Measurements from ENCODE around the gene SLX9. TPM values are rescaled to one million over a fixed set of nuclear protein-coding genes. Genes with fewer than 3 reads are reported as not detected.

SLX9 gene
- total and polyA plus RNA-seq, 9 donors, result 5.6 to 24.1 (median 16.6) TPM

DNA sequence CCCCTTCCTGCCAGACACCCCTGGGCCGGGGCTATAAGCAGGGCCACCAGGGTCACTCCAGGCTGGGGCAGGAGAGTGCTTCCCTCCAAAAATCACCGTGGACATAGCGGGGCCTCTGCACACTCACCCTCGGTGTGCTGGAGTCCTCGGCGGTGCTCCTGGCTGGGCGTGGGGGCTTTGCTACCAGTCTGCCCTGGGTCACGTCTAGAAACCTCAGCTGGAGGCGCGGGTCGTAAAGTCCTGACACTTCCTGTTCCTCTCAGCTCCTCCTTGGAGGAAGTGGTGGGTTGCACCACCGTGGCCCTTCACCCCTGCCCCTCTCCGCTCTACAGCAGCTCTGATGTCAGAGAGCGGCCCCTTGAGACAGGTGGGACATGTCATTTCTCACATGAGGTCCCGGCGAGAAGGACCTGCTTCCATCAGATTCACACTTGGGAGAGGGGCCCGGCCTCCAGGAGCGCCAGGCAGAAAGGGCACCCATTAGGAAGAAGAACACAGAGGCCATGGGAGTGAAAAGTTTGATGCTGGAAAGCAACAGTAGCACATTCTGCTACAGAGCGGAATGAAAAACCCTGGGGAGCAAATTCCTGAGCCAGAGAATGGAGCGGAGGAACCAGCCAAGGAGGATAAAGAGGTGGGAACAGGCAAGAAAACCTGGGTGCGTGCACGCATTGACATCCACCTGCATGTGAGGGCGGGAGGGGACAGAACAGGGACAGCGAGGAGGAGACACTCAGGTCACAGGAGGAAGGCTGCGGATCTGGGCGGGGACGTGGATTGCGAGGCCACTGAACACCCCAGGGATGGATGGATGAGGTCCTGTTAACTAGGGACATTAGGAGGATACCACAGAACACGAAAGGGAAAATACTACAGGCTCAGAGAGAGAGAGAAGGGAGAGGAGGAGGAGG lies 18.9 kb upstream of the SLX9 start, which contains the start of gene ITGB2:
Gene ITGB2, minus strand, starts transcription at position 206 of the 911 bp plus-strand sequence. CDS start 10,117 bp downstream, outside the sequence.
- Histone ChIP-seq H3K36me3 (no peaks in the 10 kb centered on the region), H3K9me3 (no peaks in the 10 kb centered on the region), H3K27ac (no peak within 1 kb of the TSS), H3K27me3 (no peaks in the 10 kb centered on the region), H3K4me3 (no peak within 1 kb of the TSS), H3K4me1 (ENCODE audit: insufficient read depth) (no peaks in the 10 kb centered on the region)
- 50 to 61% (median 50%) methylated on average over 29 of the region's 29 CpGs for WGBS, 3 donors
- intact Hi-C loops (cut with DNase I), result no loop called here
- no peak for DNase-seq
- TF ChIP-seq, protein P1, sequence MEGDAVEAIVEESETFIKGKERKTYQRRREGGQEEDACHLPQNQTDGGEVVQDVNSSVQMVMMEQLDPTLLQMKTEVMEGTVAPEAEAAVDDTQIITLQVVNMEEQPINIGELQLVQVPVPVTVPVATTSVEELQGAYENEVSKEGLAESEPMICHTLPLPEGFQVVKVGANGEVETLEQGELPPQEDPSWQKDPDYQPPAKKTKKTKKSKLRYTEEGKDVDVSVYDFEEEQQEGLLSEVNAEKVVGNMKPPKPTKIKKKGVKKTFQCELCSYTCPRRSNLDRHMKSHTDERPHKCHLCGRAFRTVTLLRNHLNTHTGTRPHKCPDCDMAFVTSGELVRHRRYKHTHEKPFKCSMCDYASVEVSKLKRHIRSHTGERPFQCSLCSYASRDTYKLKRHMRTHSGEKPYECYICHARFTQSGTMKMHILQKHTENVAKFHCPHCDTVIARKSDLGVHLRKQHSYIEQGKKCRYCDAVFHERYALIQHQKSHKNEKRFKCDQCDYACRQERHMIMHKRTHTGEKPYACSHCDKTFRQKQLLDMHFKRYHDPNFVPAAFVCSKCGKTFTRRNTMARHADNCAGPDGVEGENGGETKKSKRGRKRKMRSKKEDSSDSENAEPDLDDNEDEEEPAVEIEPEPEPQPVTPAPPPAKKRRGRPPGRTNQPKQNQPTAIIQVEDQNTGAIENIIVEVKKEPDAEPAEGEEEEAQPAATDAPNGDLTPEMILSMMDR (IDR thresholded peaks at IDR 0.05), result no peak
- TF ChIP-seq EP300 (IDR thresholded peaks at IDR 0.05) (no peak), POLR2A (IDR thresholded peaks at IDR 0.05) (no peak)

DNA sequence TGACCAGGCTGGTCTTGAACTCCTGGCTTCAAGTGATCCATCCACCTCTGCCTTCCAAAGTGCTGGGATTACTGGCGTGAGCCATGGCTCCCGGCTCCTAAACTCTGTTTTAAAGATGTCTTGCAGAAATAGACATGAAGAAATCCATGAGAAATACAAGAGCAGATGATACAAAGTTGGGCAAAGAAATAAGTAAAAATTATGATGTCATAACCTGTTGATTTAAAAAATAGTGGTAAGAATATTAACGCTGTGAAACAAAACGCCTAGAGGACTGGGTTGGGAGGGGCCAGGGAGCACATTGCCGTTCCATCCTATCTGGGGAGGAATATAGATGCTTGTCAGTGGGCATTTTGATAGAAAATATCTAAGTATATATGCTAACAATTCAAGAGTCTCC lies 17.9 kb upstream of the SLX9 start:
- H3K27me3 ChIP-seq, result no peaks in the 10 kb centered on the region
- no peak for DNase-seq
- H3K36me3 ChIP-seq, result no peaks in the 10 kb centered on the region
- no peaks in the 10 kb centered on the region for H3K9me3 ChIP-seq
- 58 to 71% (median 59%) methylated on average over 5 of the region's 5 CpGs for WGBS, 3 donors
- intact Hi-C loops (cut with DNase I), result no loop called here
- TF ChIP-seq, protein P1 (IDR thresholded peaks at IDR 0.05), result no peak
- TF ChIP-seq POLR2A (IDR thresholded peaks at IDR 0.05) (no peak), EP300 (IDR thresholded peaks at IDR 0.05) (no peak)
- H3K4me1 ChIP-seq (ENCODE audit: insufficient read depth), result no peaks in the 10 kb centered on the region
- no peak overlapping the region for H3K4me3 ChIP-seq
- H3K27ac ChIP-seq, result no peak overlapping the region

DNA sequence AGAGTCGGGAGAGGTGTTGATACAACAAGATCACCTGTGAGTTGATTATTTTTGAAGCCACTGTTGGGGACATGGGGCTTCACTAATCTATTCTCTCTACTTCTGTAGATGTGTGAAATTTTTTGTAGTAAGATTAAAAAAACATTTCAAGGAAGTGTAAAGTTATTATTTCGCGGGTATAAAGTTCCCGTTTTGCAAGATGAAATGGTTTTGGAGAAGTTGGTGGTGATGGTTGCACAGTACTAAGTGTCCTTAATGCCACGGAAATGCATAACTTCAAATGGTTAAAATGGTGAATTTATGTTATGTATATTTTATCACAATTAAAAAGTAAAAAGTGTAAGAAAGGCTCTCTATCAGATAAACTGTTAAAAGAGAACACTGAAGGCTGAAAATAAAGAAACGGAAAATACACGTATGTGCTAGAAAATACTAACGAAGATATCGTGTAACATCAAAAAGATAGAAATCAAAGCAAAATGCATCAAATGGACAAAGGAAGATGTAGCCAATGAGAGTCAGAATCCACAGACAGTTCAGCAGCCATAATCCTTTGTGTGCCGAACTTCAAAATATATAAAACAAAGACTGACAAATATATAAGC lies 16.2 kb upstream of the SLX9 start:
- Histone ChIP-seq H3K4me1 (ENCODE audit: insufficient read depth) (no peaks in the 10 kb centered on the region), H3K36me3 (no peaks in the 10 kb centered on the region), H3K9me3 (no peaks in the 10 kb centered on the region), H3K4me3 (no peak overlapping the region), H3K27me3 (no peaks in the 10 kb centered on the region), H3K27ac (no peak overlapping the region)
- DNase-seq, result no peak
- 84 to 88% (median 87%) methylated on average over 10 of the region's 10 CpGs for WGBS, 3 donors
- intact Hi-C loops (cut with DNase I), result no loop called here
- TF ChIP-seq, protein P1 (IDR thresholded peaks at IDR 0.05), result no peak
- no peak for TF ChIP-seq POLR2A (IDR thresholded peaks at IDR 0.05)
- no peak for TF ChIP-seq EP300 (IDR thresholded peaks at IDR 0.05)

DNA sequence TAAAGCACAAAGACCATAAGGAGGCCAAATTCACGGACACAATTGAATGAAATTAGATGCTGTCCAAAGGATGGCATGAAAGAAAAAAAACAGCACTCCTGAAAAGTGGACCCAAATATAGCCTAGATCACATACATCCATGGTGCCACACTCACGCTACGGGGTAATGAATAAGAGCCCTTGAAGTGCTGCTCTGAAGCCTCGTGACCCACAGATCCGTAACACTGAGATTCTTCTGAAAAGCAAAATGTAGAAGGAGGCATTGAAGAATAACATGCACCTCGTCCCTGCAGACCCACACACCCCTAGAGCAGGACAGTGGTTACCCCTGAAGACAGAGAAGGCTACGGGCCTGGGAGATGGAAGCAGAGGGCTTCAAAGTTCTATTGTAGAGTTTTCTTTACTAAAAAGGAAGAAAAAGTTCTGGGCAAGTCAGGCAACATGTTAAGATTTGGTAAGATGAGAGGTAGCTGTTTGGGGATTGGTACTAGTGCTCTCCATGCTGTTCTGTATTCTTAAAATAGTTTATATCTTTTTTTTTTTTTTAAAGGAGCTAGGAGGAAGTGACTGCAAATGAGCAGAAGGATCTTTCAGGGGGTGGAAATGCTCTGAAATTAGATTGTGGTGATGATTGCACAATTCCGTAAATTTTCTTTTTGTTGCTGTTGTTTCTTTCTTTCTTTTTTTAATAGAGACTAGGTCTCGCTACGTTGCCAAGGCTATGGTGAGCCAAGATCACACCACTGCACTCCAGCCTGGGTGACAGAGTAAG lies 15.0 kb upstream of the SLX9 start:
- Histone ChIP-seq H3K9me3 (peaks cover 0 to 6% of the 10 kb centered on the region in 2 donors), H3K36me3 (no peaks in the 10 kb centered on the region), H3K4me1 (ENCODE audit: insufficient read depth) (no peaks in the 10 kb centered on the region), H3K27me3 (no peaks in the 10 kb centered on the region), H3K27ac (no peak overlapping the region), H3K4me3 (no peak overlapping the region)
- DNase-seq, result no peak
- WGBS, 3 donors, result 61 to 68% (median 61%) methylated on average over 10 of the region's 10 CpGs
- intact Hi-C loops (cut with DNase I), result no loop called here
- TF ChIP-seq EP300 (IDR thresholded peaks at IDR 0.05), result no peak
- TF ChIP-seq POLR2A (IDR thresholded peaks at IDR 0.05), result no peak
- TF ChIP-seq, protein P1 (IDR thresholded peaks at IDR 0.05), result no peak
